HG03097 (cell line): ENCODE data around the gene NFASC.

ENCODE experiments used
- ATAC-seq: cut with Tn5 transposase; IDR thresholded peaks from one replicate; pipeline ENCODE4 v1.9.1; 2021; ENCODE audit not compliant: unreplicated experiment, low FRiP score

Gene NFASC

GRCh38 chr1:204924013-204924759 lies 53.5 kb downstream of the NFASC start:
- no peak for ATAC-seq

GRCh38 chr1:204925701-204926100 lies 55.0 kb downstream of the NFASC start:
- no peak for ATAC-seq

- no peak for ATAC-seq
Measured at GRCh38 chr1:204927673-204928641, 57.3 kb downstream of the NFASC start.

- no peak for ATAC-seq
Measured at GRCh38 chr1:204928671-204929486, 58.2 kb downstream of the NFASC start.

- ATAC-seq: no peak
Measured at GRCh38 chr1:204929487-204930154, 59.0 kb downstream of the NFASC start.

- no peak for ATAC-seq
Measured at GRCh38 chr1:204930155-204930523, 59.5 kb downstream of the NFASC start.

- ATAC-seq: no peak
Measured at GRCh38 chr1:204931313-204931712, 60.7 kb downstream of the NFASC start.

GRCh38 chr1:204931768-204932572 lies 61.3 kb downstream of the NFASC start:
- ATAC-seq: no peak

GRCh38 chr1:204932573-204932909 lies 61.9 kb downstream of the NFASC start:
- ATAC-seq: no peak

- no peak for ATAC-seq
Measured at GRCh38 chr1:204935155-204935554, 64.5 kb downstream of the NFASC start.

- no peak for ATAC-seq
Measured at GRCh38 chr1:204936765-204937164, 66.1 kb downstream of the NFASC start.

- ATAC-seq: no peak
Measured at GRCh38 chr1:204937901-204938300, 67.2 kb downstream of the NFASC start.

GRCh38 chr1:204940591-204940990 lies 69.9 kb downstream of the NFASC start:
- ATAC-seq: no peak

- no peak for ATAC-seq
Measured at GRCh38 chr1:204941421-204942338, 71.0 kb downstream of the NFASC start.

- no peak for ATAC-seq
Measured at GRCh38 chr1:204943495-204943894, 72.8 kb downstream of the NFASC start.

- no peak for ATAC-seq
Measured at GRCh38 chr1:204944662-204945061, 74.0 kb downstream of the NFASC start.

GRCh38 chr1:204945565-204945977 lies 74.9 kb downstream of the NFASC start:
- ATAC-seq: no peak

GRCh38 chr1:204946640-204947039 lies 76.0 kb downstream of the NFASC start:
- no peak for ATAC-seq

- no peak for ATAC-seq
Measured at GRCh38 chr1:204947338-204947737, 76.7 kb downstream of the NFASC start.
